Measurements from ENCODE around the gene DLGAP1. TPM values are rescaled to one million over a fixed set of nuclear protein-coding genes. Genes with fewer than 3 reads are reported as not detected.

DLGAP1 gene
- total RNA-seq, 2 experiments from 2014 or later: 0.31 to 0.36 TPM

- Mint-ChIP-seq H3K4me1 (ENCODE audit: low read depth) (no peaks in the 10 kb centered on the region), H3K27ac (no peak overlapping the region), H3K4me3 (no peak overlapping the region), H3K27me3 (no peaks in the 10 kb centered on the region), H3K36me3 (ENCODE audit: low read depth) (no peaks in the 10 kb centered on the region), H3K9me3 (no peaks in the 10 kb centered on the region)
- intact Hi-C loops (cut with DNase I, micrococcal nuclease): no loop called here
- Histone ChIP-seq H3K4me1 (ENCODE audit: insufficient read depth, low read length) (no peaks in the 10 kb centered on the region), H3K4me3 (ENCODE audit: low read length) (no peak overlapping the region), H3K27me3 (ENCODE audit: control insufficient read depth in 1 of 2, insufficient read depth in 2 of 2, low read length in 2 of 2) (no peaks in the 10 kb centered on the region), H3K27ac (ENCODE audit: low read depth in 1 of 2, low read length in 2 of 2) (no peak overlapping the region), H3K9me3 (ENCODE audit: control insufficient read depth in 1 of 2, insufficient read depth in 1 of 2, low read length in 2 of 2) (no peaks in the 10 kb centered on the region), H3K36me3 (ENCODE audit: insufficient read depth, low read length) (no peaks in the 10 kb centered on the region)
- POLR2A ChIA-PET: no interaction called here
- no peak for TF ChIP-seq CTCF (IDR thresholded peaks at IDR 0.05)
- CTCF ChIA-PET: interaction anchor here (1.5 kb wide), 1 partner anchor 15 kb away, joined by 3 read pairs; no protein-coding TSS in a partner anchor
- DNase-seq: peak in 3 of 14 experiments; percentile 43 to 63 (median 49)
- ATAC-seq (ENCODE audit: poor library complexity): peak; percentile 11
These were observed 943.1 kb downstream of the DLGAP1 start for GRCh38 chr18:3511980-3512379.

- H3K9me3 ChIP-seq (ENCODE audit: control insufficient read depth in 1 of 2, insufficient read depth in 1 of 2, low read length in 2 of 2): no peaks in the 10 kb centered on the region
- Mint-ChIP-seq H3K27me3 (no peaks in the 10 kb centered on the region), H3K4me3 (no peak overlapping the region), H3K4me1 (ENCODE audit: low read depth) (no peaks in the 10 kb centered on the region), H3K9me3 (no peaks in the 10 kb centered on the region), H3K27ac (no peak overlapping the region), H3K36me3 (ENCODE audit: low read depth) (no peaks in the 10 kb centered on the region)
- intact Hi-C loops (cut with DNase I, micrococcal nuclease): no loop called here
- no peak for ATAC-seq (ENCODE audit: poor library complexity)
- DNase-seq: no peak
- CTCF ChIA-PET: no interaction called here
- H3K4me1 ChIP-seq (ENCODE audit: insufficient read depth, low read length): no peaks in the 10 kb centered on the region
- H3K27me3 ChIP-seq (ENCODE audit: control insufficient read depth in 1 of 2, insufficient read depth in 2 of 2, low read length in 2 of 2): no peaks in the 10 kb centered on the region
- TF ChIP-seq CTCF (IDR thresholded peaks at IDR 0.05): no peak
- H3K27ac ChIP-seq (ENCODE audit: low read depth in 1 of 2, low read length in 2 of 2): no peak overlapping the region
- POLR2A ChIA-PET: no interaction called here
- H3K36me3 ChIP-seq (ENCODE audit: insufficient read depth, low read length): no peaks in the 10 kb centered on the region
- no peak overlapping the region for H3K4me3 ChIP-seq (ENCODE audit: low read length)
These were observed 944.2 kb downstream of the DLGAP1 start for GRCh38 chr18:3510896-3511295.

- DNase-seq (no peak), ATAC-seq (ENCODE audit: poor library complexity) (no peak)
- H3K27me3 Mint-ChIP-seq: no peaks in the 10 kb centered on the region
- Histone ChIP-seq H3K9me3 (ENCODE audit: control insufficient read depth in 1 of 2, insufficient read depth in 1 of 2, low read length in 2 of 2) (no peaks in the 10 kb centered on the region), H3K36me3 (ENCODE audit: insufficient read depth, low read length) (no peaks in the 10 kb centered on the region), H3K27ac (ENCODE audit: low read depth in 1 of 2, low read length in 2 of 2) (no peak overlapping the region), H3K4me1 (ENCODE audit: insufficient read depth, low read length) (no peaks in the 10 kb centered on the region), H3K27me3 (ENCODE audit: control insufficient read depth in 1 of 2, insufficient read depth in 2 of 2, low read length in 2 of 2) (no peaks in the 10 kb centered on the region), H3K4me3 (ENCODE audit: low read length) (no peak overlapping the region)
- H3K4me3 Mint-ChIP-seq: no peak overlapping the region
- intact Hi-C loops (cut with DNase I, micrococcal nuclease): no loop called here
- TF ChIP-seq CTCF (IDR thresholded peaks at IDR 0.05): no peak
- ChIA-PET POLR2A (no interaction called here), CTCF (no interaction called here)
- no peaks in the 10 kb centered on the region for H3K9me3 Mint-ChIP-seq
- no peaks in the 10 kb centered on the region for H3K36me3 Mint-ChIP-seq (ENCODE audit: low read depth)
- no peak overlapping the region for H3K27ac Mint-ChIP-seq
- H3K4me1 Mint-ChIP-seq (ENCODE audit: low read depth): no peaks in the 10 kb centered on the region
These were observed 945.1 kb downstream of the DLGAP1 start for GRCh38 chr18:3510024-3510423.

Data from CD4-positive, alpha-beta T cell (primary cell).